Omental fat pad (tissue), 4 donors: ENCODE measurements around the gene CCNJL. TPM values are rescaled to one million over a fixed set of nuclear protein-coding genes. Genes with fewer than 3 reads are reported as not detected.
A peak's percentile ranks its signal among the peaks of the same experiment; 100 is the strongest.

Experiments
- ATAC-seq: fragments of 150-250 bp; one replicate; pipeline ENCODE4 v1.9.1; 2016; ENCODE audit warnings: mild to moderate bottlenecking, moderate library complexity; ENCODE audit not compliant: low FRiP score
- DNase-seq: peaks from one replicate; pipeline ENCODE4 v3.0.0-alpha.2; 2019; ENCODE audit warnings: low spot score
- total RNA-seq, 4 donors: library from RNA; depleted of rRNA; stranded (reverse); fragments of >200 nt; gene quantifications; one replicate each; pipeline ENCODE4 v1.1.0, GENCODE V29; 2016
- TF ChIP-seq, protein P1 (sequence below), 3 donors: fragments of 450-650 bp; IDR thresholded peaks; one replicate each; pipeline ENCODE4 v1.5.1; 2016 to 2017; ENCODE audit warnings: antibody characterized with exemption in 3 of 3, mild to moderate bottlenecking in 3 of 3, moderate library complexity in 2 of 3

CCNJL gene
- total RNA-seq, 4 donors from 2014 or later, result 0.24 to 5.4 (median 0.45) TPM

- TF ChIP-seq, protein P1, sequence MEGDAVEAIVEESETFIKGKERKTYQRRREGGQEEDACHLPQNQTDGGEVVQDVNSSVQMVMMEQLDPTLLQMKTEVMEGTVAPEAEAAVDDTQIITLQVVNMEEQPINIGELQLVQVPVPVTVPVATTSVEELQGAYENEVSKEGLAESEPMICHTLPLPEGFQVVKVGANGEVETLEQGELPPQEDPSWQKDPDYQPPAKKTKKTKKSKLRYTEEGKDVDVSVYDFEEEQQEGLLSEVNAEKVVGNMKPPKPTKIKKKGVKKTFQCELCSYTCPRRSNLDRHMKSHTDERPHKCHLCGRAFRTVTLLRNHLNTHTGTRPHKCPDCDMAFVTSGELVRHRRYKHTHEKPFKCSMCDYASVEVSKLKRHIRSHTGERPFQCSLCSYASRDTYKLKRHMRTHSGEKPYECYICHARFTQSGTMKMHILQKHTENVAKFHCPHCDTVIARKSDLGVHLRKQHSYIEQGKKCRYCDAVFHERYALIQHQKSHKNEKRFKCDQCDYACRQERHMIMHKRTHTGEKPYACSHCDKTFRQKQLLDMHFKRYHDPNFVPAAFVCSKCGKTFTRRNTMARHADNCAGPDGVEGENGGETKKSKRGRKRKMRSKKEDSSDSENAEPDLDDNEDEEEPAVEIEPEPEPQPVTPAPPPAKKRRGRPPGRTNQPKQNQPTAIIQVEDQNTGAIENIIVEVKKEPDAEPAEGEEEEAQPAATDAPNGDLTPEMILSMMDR (IDR thresholded peaks at IDR 0.05), result no peak
- DNase-seq (no peak), ATAC-seq (no peak)
Observed at GRCh38 chr5:160266044-160266443, 46.3 kb downstream of the CCNJL start.

DNA sequence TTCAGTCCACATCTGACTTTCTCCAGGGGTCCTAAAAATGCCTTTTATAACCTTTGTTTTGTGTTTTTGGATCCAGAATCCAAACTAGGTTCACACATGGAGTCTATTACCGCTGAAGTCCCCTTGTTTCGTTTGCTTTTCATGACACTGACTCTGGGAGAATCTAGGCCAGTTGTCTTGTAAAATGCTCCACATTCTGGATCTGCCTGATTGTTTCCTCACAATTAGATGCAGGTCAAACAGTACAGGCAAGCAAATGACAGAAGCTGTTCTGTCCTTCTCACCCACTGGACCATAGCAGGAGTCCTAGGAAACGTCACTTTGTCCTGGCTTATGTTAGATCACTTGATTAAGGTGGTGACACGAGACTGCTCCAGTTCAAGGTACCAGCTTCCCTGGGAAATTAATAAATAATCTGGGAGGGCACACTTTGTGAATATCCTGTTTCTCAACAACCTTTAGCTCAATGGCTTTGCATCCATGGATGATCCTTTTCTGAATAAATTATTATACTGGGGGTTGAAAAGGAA is 49.0 kb downstream of the CCNJL start:
- TF ChIP-seq, protein P1 (IDR thresholded peaks at IDR 0.05), result no peak
- no peak for ATAC-seq
- DNase-seq, result no peak

DNA sequence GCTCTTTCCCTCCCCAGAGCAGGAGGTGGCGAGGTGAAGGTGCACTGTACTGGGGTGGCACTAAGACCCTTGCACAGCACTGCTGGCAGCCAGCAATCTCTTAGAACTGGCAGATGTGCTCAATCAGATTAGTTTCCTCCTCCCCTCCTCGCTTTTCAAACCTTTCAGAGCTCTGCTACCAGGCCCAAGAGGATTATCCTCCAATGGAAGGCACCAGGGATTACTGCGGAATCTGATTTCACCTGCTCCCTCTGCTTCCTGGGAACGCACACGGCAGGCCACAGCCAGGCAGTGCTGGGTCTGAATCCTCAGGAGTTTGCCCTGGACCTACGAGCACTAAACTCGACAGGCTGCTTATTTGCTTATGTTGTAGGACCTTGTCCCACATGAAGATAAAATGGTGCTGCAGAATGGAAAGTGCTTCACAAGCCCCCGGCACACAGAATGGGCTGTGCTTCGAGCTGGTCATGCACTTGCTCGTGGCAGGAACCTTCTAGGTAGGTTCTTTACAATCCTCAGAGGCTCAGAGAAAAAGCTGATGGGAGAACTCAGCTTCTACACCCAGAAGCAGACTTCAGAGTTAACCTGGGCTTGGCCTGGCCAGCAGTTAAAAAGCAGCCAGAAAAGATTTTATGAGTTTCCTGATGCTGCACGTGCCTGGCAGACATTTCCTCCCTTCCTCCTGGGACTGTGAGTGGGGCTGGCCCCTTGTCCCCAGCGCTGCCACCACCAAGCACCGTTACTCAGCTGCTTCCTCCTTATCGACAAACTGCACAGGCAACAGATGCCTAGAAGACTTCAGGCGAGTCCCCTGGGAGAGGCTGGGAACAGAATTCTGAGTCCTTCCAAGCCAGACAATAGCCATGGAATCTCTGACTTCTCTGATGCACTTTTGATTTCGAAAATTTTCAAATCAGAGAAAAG is 50.0 kb downstream of the CCNJL start:
- DNase-seq, result no peak
- TF ChIP-seq, protein P1 (IDR thresholded peaks at IDR 0.05), result no peak
- ATAC-seq, result no peak

- peak; percentile 65 for ATAC-seq
- no peak for DNase-seq
- TF ChIP-seq, protein P1 (IDR thresholded peaks at IDR 0.05), result no peak
Observed at GRCh38 chr5:160260881-160261815, 51.2 kb downstream of the CCNJL start.

DNA sequence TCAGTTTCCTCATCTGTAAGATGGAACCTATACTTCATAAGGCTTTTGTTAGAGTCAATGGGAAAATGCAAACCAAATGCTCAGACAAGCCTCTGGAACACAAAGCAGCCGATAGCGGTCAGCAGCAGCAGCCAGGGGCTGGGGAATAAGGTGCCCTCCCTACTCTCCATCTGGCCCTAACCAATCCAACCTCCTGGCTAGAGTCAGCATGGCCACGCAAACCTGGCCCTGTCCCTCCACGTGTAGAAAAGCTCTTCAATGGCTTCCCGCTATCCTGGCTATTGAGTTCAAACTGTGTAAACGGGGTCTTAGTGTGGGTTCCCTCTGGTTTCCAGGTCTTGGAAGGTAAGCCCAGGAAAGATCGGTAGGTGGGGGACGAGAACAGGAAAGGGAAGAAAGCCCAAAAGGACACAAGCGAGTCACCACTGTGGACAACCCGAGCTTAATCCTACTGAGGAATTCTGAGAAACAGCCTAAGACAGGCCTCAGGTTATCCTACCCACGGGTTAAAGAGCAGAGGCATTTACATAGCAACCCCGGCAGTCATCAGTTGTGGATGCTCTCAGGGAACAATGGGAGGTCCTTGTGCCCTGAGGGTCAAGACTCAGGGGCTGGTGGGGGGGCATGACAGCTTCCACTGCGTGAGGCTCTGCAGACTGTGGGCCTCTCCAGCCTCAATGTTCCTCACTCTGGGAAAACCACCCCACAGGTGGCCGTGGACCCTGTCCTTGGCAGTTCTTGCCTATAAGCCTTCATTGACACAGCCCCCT is 52.2 kb downstream of the CCNJL start:
- no peak for DNase-seq
- no peak for ATAC-seq
- TF ChIP-seq, protein P1 (IDR thresholded peaks at IDR 0.05), result no peak

GRCh38 chr5:160259341-160259740 is 53.0 kb downstream of the CCNJL start:
- TF ChIP-seq, protein P1 (IDR thresholded peaks at IDR 0.05), result no peak
- DNase-seq, result no peak
- ATAC-seq, result no peak
